OCI-LY7 (cell line): Measurements from ENCODE around the gene HPSE.

Experiments
- CTCF ChIP-seq: fragments of 200-600 bp; sonication (generic); conservative IDR thresholded peaks from 2 replicates; pipeline ENCODE4 v1.5.1; 2014; ENCODE audit warnings: mild to moderate bottlenecking, antibody characterized with exemption, low read length, moderate library complexity, mixed read lengths
- EZH2phosphoT487 ChIP-seq: fragments of 200-600 bp; sonication (generic); IDR thresholded peaks from 2 replicates; pipeline ENCODE4 v1.6.1; 2018; ENCODE audit warnings: low read depth, borderline replicate concordance, mild to moderate bottlenecking, mixed run types, antibody characterized with exemption, low read length, moderate library complexity, mixed read lengths

- no peak for TF ChIP-seq CTCF
- TF ChIP-seq EZH2phosphoT487: no peak
These were observed 29.5 kb downstream of the HPSE start for GRCh38 chr4:83305187-83305586.
